ENCODE results near the gene NKX2-3. TPM values are rescaled to one million over a fixed set of nuclear protein-coding genes. Genes with fewer than 3 reads are reported as not detected.

Gene NKX2-3
- polyA plus RNA-seq, 3 donors, result not detected

DNA sequence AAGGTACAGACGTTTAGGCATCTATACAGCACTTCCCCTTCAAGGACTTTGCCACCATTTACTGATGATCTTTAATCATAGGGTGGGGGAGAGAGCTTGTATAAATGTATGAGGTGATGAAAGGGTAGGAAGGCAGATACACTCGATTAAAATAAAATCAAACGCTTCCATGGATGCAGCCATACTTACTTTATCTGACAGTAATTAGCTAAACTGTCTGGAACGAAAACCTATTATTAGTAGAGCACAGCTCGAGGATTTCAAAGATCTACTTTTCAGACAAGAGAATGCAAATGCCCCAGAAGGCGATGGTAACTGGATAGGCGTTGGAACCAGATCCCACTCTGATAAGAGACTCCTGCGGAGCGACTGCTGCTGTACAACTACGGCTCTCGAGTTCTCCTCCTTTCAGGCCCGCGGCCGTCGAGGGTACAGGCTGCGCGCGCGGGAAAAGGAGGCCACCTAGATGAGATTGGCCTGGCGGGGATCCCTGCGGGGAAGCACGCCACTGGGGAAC lies 3.1 kb upstream of the NKX2-3 start:
- Mint-ChIP-seq H3K27ac (peak overlapping the region in 1 of 7 donors; percentile 68), H3K9me3 (peaks cover 4 to 51% (median 36%) of the 10 kb centered on the region in 7 donors), H3K4me1 (peaks cover 67% of the 10 kb centered on the region), H3K27me3 (ENCODE audit: low read depth in 3 of 3) (peaks cover 91 to 94% (median 92%) of the 10 kb centered on the region in 3 donors), H3K4me3 (peak overlapping the region in 1 of 2 donors; percentile 95), H3K36me3 (peaks cover 11 to 26% of the 10 kb centered on the region in 2 donors)
- TF ChIP-seq, protein P1, sequence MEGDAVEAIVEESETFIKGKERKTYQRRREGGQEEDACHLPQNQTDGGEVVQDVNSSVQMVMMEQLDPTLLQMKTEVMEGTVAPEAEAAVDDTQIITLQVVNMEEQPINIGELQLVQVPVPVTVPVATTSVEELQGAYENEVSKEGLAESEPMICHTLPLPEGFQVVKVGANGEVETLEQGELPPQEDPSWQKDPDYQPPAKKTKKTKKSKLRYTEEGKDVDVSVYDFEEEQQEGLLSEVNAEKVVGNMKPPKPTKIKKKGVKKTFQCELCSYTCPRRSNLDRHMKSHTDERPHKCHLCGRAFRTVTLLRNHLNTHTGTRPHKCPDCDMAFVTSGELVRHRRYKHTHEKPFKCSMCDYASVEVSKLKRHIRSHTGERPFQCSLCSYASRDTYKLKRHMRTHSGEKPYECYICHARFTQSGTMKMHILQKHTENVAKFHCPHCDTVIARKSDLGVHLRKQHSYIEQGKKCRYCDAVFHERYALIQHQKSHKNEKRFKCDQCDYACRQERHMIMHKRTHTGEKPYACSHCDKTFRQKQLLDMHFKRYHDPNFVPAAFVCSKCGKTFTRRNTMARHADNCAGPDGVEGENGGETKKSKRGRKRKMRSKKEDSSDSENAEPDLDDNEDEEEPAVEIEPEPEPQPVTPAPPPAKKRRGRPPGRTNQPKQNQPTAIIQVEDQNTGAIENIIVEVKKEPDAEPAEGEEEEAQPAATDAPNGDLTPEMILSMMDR (IDR thresholded peaks at IDR 0.05), result no peak
- no peak overlapping the region for H3K9ac ChIP-seq (ENCODE audit: insufficient read depth, low read length, poor library complexity, severe bottlenecking)
- H3K27ac ChIP-seq (ENCODE audit: low read depth in 1 of 2, low read length in 2 of 2), result no peak overlapping the region
- no peak overlapping the region for H2AFZ ChIP-seq (ENCODE audit: insufficient read depth, low read depth, low read length, poor library complexity, severe bottlenecking)
- no peaks in the 10 kb centered on the region for H3K36me3 ChIP-seq (replicated peaks in 1 of 2; ENCODE audit: control insufficient read depth in 1 of 2, insufficient read depth in 2 of 2, low read length in 2 of 2)
- H3K27me3 ChIP-seq (ENCODE audit: control insufficient read depth in 2 of 2, insufficient read depth in 2 of 2, low read length in 2 of 2), result peaks cover 71 to 96% of the 10 kb centered on the region in 2 donors
- intact Hi-C loops (cut with micrococcal nuclease), result no loop called here
- H3K4me2 ChIP-seq (replicated peaks; ENCODE audit: extremely low read depth, low read length, poor library complexity, severe bottlenecking), result peak overlapping the region; percentile 69
- H3K4me1 ChIP-seq (ENCODE audit: control insufficient read depth in 1 of 2, insufficient read depth in 2 of 2, low read length in 2 of 2), result peaks cover 39 to 66% of the 10 kb centered on the region in 2 donors
- H3K9me3 ChIP-seq (replicated peaks in 1 of 2; ENCODE audit: control insufficient read depth in 1 of 2, insufficient read depth in 1 of 2, low read length in 2 of 2), result peaks cover 13 to 46% of the 10 kb centered on the region in 2 donors
- peak overlapping the region in 1 of 3 experiments; percentile 64 for H3K4me3 ChIP-seq (replicated peaks in 1 of 3; ENCODE audit: low read depth in 2 of 3, low read length in 3 of 3)
- WGBS (ENCODE audit: insufficient coverage), result 8% methylated on average over 18 of the region's 22 CpGs
- H3K79me2 ChIP-seq (ENCODE audit: insufficient read depth, low read length), result no peaks in the 10 kb centered on the region
- H4K20me1 ChIP-seq (ENCODE audit: insufficient read depth, low read length), result no peaks in the 10 kb centered on the region
- DNase-seq, result no peak

DNA sequence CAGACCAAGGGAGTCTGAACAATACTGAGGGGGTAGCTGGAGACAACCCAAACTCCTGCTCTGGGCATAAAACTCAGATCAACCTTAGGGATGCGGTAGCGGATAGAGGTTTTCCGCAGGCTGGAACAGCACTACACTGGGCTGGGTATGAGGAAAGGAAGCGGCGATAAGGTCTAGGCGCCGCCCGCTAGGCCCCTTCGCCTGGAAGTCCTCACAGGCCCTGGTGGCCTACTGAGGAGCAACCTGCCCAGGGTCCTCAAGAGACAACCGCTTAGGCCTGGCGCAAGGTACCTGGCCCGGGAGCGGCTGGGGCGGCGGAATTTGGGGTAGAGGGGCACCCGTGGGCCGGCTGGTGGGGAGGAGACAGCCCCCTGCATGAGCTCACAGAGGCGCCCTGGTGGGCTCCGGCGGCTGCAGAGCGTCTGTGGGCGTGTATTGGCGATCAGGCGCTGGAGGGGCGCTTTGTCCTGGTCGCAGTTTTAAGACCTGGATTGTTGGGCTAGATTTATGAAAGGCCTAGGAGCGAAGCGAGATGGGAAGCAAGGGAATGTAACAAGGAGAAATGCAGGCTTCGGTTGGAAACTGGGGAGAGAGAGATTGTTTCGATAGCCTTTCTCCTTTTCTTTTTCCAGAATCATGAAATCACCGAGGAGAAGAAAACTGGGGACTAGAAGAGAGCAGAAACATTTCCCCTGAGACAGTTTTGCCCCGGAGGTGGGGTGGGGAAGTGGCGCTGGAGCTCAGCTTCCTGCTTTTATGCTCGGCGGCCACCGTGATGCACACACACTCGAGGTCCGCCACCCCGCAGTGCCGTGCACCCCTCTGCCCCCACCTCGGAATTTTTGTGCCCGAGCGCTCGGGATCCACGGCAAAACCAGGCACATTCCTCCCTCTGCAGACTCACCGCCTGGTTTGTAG lies 2.4 kb upstream of the NKX2-3 start:
- Histone ChIP-seq H3K79me2 (ENCODE audit: insufficient read depth, low read length) (no peaks in the 10 kb centered on the region), H3K4me2 (replicated peaks; ENCODE audit: extremely low read depth, low read length, poor library complexity, severe bottlenecking) (peak overlapping the region; percentile 69), H4K20me1 (ENCODE audit: insufficient read depth, low read length) (no peaks in the 10 kb centered on the region), H3K9ac (ENCODE audit: insufficient read depth, low read length, poor library complexity, severe bottlenecking) (no peak overlapping the region), H3K27me3 (ENCODE audit: control insufficient read depth in 2 of 2, insufficient read depth in 2 of 2, low read length in 2 of 2) (peaks cover 75 to 95% of the 10 kb centered on the region in 2 donors), H3K4me3 (replicated peaks in 1 of 3; ENCODE audit: low read depth in 2 of 3, low read length in 3 of 3) (peak overlapping the region in 2 of 3 experiments; percentile 11 to 64), H3K4me1 (ENCODE audit: control insufficient read depth in 1 of 2, insufficient read depth in 2 of 2, low read length in 2 of 2) (peaks cover 44 to 73% of the 10 kb centered on the region in 2 donors), H3K9me3 (replicated peaks in 1 of 2; ENCODE audit: control insufficient read depth in 1 of 2, insufficient read depth in 1 of 2, low read length in 2 of 2) (peaks cover 13 to 49% of the 10 kb centered on the region in 2 donors), H2AFZ (ENCODE audit: insufficient read depth, low read depth, low read length, poor library complexity, severe bottlenecking) (peak overlapping the region; percentile 57), H3K27ac (ENCODE audit: low read depth in 1 of 2, low read length in 2 of 2) (no peak overlapping the region), H3K36me3 (replicated peaks in 1 of 2; ENCODE audit: control insufficient read depth in 1 of 2, insufficient read depth in 2 of 2, low read length in 2 of 2) (no peaks in the 10 kb centered on the region)
- Mint-ChIP-seq H3K27ac (peak overlapping the region in 1 of 7 donors; percentile 68), H3K36me3 (peaks cover 12 to 26% of the 10 kb centered on the region in 2 donors), H3K4me3 (peak overlapping the region; percentile 64 to 95), H3K4me1 (peaks cover 71% of the 10 kb centered on the region), H3K9me3 (peaks cover 4 to 54% (median 37%) of the 10 kb centered on the region in 7 donors), H3K27me3 (ENCODE audit: low read depth in 3 of 3) (peaks cover 93 to 98% (median 94%) of the 10 kb centered on the region in 3 donors)
- TF ChIP-seq, protein P1 (IDR thresholded peaks at IDR 0.05), result no peak
- DNase-seq, result peak; percentile 36 to 58 (median 45)
- intact Hi-C loops (cut with micrococcal nuclease), result no loop called here
- WGBS (ENCODE audit: insufficient coverage), result under 1% methylated on average over 37 of the region's 46 CpGs
